ENCODE data around the gene RNF222.

- no peak for TF ChIP-seq CTCF (conservative IDR thresholded peaks at IDR 0.05 in 1 of 2, IDR thresholded peaks at IDR 0.05 in 1 of 2; ENCODE audit: extremely low read depth in 1 of 2, insufficient read depth in 1 of 2, low read depth in 1 of 2, low read length in 2 of 2)
- TF ChIP-seq EZH2 (IDR thresholded peaks at IDR 0.05; ENCODE audit: borderline replicate concordance, low read length), result no peak
These were observed 32.5 kb downstream of the RNF222 start for GRCh38 chr17:8365143-8365542.
